GM21717 (cell line): ENCODE data around the gene TRIM72.
"Not testable (repeated sequence)": the region's sequence is repeated elsewhere in the genome, so short reads cannot be mapped to it uniquely, and the experiment has no call there.

Experiments used
- ATAC-seq: cut with Tn5 transposase; IDR thresholded peaks from one replicate; pipeline ENCODE4 v1.9.1; 2021; ENCODE audit warnings: mild to moderate bottlenecking, moderate library complexity; ENCODE audit not compliant: unreplicated experiment

TRIM72 gene

DNA sequence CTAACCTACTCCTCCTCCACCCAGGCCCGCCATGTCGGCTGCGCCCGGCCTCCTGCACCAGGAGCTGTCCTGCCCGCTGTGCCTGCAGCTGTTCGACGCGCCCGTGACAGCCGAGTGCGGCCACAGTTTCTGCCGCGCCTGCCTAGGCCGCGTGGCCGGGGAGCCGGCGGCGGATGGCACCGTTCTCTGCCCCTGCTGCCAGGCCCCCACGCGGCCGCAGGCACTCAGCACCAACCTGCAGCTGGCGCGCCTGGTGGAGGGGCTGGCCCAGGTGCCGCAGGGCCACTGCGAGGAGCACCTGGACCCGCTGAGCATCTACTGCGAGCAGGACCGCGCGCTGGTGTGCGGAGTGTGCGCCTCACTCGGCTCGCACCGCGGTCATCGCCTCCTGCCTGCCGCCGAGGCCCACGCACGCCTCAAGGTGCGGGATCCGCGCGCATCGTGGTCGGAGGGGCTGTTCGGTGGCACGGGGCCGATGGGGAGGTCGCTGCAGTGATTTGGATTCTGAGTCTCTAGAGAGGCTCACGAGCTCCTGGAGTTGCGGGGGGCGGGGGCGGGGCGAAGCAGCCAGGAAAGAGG, 878 bp downstream of the TRIM72 start:
- no peak for ATAC-seq

DNA sequence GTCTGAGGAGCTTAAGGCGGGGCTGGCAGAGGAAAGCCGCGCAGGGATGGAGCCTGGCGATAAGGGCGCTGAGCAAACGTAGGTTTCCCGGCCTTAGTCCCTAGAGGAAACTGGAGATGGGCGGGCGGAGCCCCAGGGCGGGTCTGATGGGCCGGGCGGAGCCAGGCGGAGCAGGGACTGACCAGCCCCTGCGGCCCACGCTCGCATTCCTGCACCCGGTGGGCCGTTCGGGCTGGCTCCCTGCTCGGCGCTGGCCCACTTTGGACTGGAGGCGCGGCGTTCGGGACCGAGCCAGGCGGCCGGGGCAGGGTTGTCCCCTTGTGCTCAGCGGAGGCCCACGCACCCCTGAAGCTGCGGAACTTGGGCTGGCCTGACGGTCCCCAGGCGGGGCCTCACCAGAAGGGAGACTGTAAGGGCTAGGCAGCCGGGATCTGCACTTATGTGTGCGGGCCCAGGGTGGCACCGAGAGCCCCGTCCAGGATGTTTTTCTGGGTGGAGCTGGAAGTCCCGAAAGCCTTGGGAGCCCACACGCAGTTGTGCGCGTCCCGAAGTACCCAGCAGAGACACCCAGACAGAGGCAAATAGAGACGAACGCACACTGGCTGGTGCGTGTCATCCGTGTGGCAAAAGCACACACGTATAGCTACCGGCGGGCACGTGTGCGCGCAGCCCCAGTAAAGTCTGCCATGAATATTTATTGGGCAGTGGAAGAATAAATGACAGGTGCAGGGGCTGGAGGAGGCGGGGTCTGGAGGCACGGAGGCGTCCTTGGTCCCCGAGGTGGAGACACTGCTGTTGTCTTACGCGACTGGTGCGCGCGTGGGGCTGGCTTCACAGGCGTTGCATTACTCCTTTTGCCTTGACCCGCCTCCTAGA, 1.6 kb downstream of the TRIM72 start:
- no peak for ATAC-seq

DNA sequence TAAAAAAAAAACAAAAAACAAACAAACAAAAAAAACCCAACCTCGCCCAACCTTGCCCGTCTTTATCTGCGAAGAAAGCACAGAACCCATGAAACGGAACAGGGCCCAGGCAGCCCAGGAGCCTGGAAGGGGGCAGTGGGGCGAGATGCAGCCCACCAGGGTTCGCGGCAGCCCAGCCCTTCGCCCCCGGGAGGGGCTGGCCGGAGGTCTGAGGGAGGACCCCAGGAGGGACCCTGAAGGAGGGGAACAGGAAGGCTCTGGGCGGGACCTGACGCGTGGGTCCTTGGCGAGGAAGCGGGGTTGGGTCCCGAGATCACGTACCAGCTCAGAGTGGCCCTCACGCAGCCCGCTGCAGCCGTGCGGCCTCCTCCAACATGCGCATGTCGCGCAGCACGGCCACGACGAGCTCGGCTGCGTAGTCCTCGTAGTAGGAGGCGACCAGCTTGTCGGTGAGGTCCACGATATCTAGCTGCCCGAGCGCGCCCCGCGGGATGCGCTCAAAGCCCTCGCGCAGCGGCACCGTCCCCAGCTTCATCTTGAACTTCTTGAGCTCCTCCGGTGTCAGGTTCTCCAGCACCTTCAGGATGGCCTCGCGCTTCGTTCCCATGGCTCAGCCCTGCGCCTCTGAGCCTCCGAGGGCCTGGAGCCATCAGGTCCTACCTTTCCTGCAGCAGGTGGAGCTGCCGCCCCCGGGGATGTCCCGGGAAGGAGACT, 2.7 kb downstream of the TRIM72 start, which contains the start of gene PYDC1:
Gene PYDC1, minus strand, starts transcription at position 714 of the 714 bp plus-strand sequence. Its CDS starts 107 bp downstream, at position 607.
- no peak for ATAC-seq

DNA sequence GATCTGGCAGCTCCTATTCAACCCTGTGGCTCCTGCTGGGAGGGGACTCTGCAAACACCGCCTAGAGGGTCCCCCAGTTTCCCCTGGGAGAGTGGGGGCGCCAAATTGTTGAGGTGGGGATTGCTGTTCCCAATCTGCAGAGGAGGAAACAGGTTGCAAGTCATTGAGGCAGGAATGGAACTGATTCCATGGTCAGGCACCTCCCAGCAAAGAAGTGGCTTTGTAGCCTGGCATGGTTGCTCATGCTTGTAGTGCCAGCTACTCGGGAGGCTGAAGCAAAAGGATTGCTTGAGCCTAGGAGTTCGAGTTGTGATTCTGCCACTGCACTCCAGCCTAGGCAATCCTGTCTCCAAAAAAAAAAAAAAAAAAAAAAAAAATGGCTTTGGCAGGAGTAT, 3.2 kb downstream of the TRIM72 start:
- ATAC-seq = no peak

DNA sequence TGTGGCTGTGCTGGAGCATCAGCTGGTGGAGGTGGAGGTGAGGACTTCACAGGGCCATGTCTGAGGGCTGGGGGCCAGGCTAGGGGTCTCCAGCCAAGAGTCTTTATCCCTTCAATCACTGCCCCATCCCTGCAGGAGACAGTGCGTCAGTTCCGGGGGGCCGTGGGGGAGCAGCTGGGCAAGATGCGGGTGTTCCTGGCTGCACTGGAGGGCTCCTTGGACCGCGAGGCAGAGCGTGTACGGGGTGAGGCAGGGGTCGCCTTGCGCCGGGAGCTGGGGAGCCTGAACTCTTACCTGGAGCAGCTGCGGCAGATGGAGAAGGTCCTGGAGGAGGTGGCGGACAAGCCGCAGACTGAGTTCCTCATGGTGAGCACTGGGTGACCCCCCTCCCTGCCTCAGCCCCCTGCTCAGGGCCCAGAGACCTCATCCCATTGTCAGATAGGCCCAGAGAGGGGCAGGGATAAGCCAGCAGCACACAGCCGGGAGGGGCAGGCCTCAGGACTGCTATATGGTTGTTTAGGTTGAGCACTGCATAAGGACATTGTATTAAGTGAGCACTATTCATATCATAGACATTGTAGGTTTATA, 5.3 kb downstream of the TRIM72 start:
- ATAC-seq = no peak

DNA sequence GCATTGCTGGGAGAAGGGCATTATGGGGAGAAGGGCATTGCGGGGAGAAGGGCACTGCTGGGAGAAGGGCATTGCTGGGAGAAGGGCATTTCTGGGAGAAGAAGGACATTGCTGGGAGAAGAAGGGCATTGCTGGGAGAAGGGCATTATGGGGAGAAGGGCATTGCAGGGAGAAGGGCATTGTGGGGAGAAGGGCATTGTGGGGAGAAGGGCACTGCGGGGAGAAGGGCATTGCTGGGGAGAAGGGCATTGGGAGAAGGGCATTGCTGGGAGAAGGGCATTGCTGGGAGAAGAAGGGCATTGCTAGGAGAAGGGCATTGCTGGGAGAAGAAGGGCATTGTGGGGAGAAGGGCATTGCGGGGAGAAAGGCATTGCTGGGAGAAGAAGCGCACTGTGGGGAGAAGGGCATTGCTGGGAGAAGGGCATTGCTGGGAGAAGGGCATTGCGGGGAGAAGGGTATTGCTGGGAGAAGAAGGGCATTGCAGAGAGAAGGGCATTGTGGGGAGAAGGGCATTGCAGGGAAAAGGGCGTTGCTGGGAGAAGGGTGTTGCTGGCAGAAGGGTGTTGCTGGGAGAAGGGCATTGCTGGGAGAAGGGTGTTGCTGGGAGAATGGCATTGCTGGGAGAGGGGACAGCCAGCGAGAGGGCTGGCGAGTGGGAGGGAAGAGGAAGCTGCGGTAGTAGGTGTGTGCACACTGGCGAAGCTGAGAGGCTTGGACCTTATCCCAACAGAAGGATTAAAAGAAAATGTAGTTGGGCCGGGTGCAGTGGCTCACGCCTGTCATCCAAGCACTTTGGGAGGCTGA, 7.6 kb downstream of the TRIM72 start:
- no peak for ATAC-seq

DNA sequence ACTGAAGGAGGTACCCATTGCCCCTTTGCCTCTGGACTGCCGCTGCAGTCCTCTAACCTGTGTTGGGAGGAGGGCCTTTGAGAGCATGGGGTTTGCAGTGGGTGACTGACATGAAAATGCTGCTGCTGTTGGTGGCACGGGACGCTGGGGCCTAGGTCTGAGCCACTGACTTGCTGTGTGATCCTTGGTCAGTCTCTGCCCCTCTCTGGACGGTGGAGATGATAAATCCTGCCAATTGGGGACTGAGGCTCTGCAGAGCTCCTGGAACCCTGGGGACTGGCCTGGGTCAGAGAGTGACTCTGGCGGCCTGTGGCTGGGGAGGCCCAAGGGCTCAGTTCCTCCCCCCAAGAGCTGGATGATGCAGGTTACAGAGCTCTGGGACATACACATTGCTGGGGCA, 9.1 kb downstream of the TRIM72 start:
- ATAC-seq = no peak

DNA sequence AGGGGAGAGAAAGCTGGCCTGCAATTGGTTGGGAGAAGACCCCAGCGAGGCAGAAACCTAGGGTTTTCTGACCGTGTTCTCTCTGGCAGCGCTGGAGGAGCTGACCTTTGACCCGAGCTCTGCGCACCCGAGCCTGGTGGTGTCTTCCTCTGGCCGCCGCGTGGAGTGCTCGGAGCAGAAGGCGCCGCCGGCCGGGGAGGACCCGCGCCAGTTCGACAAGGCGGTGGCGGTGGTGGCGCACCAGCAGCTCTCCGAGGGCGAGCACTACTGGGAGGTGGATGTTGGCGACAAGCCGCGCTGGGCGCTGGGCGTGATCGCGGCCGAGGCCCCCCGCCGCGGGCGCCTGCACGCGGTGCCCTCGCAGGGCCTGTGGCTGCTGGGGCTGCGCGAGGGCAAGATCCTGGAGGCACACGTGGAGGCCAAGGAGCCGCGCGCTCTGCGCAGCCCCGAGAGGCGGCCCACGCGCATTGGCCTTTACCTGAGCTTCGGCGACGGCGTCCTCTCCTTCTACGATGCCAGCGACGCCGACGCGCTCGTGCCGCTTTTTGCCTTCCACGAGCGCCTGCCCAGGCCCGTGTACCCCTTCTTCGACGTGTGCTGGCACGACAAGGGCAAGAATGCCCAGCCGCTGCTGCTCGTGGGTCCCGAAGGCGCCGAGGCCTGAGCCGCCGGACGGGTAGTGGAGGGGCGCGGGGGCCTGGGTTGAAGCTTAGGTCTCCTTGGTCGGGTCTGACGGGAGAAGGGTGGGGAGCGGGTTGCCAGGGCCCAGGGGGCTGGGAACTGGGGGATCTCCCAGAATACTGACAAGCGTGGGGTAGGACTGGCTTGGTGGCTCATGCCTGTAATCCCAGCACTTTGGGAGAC, 10.4 kb downstream of the TRIM72 start:
- ATAC-seq = no peak

DNA sequence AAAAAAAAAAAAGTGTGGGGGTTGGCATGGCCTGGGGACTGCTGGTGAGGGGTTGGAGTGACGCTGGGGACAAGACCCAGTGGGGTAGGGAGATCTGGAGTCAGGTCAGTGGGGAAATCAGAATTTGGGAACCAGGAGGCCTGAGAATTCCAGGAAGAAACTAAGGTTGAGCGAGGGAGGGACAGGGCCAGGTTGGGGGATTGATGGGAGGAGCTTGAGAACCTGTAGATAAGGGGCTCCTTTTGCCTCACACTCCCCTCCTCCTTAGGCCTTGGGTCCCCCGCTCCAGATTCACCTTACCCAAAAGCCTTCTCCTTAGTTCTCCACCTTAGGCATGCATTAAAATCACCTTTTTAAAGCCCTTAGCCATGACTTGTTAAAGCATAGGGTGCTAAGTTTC, 11.3 kb downstream of the TRIM72 start:
- ATAC-seq = no peak

DNA sequence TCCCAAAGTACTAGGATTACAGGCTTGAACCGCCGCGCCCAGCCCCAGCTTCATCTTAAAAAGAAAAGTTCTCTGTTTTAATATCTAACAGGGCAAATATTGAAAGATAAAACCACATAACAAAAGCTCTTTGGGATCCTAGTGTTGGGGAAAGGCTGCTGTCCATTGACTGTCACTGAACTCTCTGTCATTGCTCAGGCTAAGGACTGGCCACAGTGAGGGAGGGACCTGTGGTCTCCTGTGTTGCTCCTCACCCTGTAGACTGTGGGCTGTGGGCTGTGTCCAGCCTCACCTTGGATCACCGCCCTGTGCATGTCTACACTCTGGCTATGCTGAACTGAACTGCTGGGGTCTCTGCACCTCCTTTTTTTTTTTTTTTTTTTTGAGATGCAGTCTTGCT, 14.3 kb downstream of the TRIM72 start:
- ATAC-seq = no peak

DNA sequence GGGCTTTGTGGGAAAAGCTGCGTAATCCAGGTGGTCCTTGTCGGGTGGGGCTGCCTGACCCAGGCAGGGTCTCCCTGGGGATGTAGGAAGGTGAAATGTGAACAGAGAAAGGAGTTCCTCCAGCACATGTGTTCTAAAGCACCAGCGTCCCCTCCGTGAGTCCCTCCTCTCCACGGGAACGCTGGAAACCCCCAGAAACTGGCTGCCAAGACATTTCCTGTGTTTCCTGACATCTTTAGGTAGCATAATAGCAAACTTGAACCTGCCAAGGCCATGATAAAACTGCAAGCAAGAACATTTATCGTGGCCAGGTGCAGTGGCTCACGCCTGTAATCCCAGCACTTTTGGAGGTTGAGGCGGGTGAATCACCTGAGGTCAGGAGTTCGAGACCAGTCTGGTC, 15.6 kb downstream of the TRIM72 start:
- no peak for ATAC-seq

DNA sequence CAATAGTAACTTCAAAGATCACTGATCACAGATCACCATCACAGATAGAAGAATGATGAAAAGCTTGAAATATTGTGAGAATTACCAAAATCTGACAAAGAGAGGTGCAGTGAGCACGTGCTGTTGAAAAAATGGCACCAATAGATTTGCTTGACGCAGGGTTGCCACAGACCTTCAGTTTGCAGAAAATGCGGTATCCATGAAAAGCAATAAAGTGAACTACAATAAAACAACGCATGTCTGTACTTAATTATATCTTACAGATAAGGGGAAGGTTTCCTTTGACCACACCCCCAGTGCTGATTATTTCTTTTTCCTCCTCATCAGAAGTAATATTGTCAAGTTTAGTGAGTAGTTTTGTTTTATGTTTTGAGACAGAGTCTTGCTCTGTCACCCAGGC, 24.1 kb downstream of the TRIM72 start:
- ATAC-seq = no peak

DNA sequence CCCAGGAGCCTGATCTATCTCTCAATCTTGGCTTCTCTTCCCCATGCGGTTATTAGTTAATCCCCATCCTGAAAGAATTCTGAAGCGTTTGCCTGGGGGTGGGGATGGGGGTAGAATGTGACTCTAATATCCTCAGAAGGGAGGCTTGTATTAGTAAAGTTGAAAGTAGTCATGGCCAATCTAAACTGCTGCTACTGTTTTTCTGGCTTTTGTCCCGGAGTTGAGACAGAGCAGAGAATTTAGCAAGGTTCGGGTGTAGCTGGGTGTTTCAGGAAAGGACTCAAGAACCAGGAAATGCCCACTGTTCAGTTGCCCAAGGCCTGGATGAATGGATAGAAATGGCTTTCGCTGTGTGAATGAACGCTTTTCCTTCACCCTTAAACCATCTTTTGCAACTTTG, 28.3 kb downstream of the TRIM72 start:
- no peak for ATAC-seq

DNA sequence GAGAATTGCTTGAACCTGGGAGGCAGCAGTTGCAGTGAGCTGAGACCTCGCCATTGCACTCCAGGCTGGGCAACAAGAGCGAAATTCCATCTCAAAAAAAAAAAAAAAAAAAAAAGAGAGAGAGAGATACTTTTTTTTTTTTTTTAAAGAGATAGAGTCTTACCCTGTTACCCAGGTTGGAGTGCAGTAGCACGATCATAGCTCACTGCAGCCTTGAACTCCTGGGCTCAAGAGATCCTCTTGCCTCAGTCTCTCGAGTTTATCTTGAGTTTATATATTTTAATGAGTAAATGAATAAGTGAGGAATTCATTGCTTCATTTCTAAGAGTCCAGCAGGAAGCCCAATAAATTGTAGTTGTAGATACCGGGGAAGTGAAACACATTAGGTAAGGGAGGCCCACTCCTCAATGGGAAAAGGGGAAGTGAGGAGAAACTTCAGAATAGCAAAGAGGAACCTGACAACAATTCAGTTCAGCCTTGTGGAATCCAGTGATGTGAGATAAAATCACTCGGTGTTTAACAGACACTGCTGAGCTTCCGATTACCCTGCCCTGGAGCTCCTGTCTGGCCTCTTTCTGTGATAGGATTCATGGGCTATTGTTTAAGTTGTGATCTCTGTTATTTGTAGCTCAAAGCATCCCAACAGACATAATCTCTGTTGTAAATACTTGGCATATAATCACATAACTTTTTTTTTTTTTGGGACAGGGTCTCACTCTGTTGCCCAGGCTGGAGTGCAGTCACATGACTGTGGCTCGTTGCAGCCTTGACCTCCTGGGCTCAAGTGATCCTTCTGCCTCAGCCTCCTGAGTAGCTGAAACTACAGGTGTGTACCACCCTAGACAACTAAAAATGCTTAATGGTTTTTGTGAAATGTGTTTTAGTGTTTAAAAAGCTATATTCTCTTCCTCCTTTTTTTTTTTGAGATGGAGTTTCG, 30.1 kb downstream of the TRIM72 start:
- no peak for ATAC-seq

DNA sequence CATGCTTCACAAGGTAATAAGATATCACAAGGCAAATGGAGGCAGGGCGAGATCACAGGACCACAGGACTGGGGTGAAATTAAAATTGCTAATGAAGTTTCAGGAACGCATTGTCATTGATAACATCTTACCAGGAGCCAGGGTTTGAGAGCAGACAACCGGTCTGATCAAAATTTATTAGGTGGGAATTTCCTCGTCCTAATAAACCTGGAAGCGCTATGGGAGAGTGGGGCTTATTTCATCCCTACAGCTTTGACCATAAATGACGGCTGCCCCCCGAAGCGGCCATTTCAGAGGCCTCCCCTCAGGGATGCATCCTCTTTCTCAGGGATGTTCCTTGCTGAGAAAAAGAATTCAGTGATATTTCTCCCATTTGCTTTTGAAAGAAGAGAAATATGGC, 31.7 kb downstream of the TRIM72 start:
- not testable (repeated sequence) for ATAC-seq

DNA sequence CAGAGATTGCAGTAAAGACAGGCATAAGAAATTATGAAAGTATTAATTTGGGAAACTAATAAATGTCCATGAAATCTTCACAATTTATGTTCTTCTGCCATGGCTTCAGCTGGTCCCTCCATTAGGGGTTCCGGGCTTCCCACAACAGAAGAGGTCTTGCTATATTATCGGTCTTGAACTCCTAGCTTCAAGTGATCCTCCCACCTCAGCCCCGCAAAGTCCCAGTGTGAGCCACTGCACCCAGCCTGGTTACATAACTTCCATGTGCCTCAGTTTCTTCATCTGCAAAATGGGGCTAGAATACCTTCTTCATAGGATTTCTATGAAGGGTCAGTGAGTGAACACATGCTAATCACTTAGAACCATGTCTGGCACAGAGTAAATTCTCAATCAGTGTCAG, 32.4 kb downstream of the TRIM72 start:
- no peak for ATAC-seq

DNA sequence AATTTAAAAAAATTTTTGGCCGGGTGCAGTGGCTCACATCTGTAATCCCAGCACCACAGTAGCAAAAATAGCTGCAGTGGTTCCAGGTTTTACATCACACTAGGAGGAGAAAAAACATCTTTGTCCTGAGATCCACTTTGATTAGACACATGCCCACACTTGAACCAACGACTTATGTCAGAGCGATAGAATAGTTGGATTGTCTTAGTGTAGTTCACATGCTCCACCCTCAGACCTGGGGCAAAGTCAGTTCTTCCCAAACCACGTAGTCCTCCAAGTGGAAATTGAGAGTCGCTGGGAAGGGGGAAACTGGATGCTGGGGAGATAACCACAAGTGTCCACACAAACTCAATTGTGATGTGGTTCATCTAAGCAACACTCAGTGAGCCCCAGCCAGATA, 34.4 kb downstream of the TRIM72 start:
- no peak for ATAC-seq

DNA sequence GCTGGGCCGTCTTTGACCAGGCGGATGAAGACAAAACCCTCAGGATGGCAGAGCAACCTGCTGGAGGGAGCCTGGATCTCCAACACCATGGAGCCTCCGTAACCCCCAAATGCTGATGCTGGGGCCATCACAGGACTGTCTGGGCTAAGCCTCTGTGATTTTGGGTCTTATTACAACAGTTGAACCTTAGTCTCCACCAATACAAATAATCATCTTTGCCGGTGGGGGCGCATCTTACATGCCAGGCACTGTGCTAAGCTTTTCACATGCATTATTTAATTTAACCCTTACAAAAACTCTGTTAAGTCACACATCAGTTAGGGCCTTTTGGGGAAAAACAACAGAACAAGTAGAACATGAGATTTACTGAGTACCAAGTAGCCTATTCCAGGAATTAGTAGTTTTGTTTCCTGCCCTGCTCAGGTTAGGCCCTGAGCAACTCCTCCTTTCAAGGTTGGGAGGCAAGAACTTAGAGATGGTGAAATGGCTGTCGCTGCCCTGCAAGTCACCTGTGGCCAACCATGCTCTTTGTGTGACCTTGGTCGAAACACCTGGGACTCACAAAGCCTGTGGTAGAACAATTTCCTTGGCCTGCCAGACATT, 37.0 kb downstream of the TRIM72 start:
- ATAC-seq = no peak
